Measurements from ENCODE around the gene PTPRK. TPM values are rescaled to one million over a fixed set of nuclear protein-coding genes. Genes with fewer than 3 reads are reported as not detected.
A peak's percentile ranks its signal among the peaks of the same experiment; 100 is the strongest.

The PTPRK gene
- total and polyA plus RNA-seq, 2 of the 13 experiments (the other 11 are each of a cell fraction or from before 2014, with no cell fraction given), result 43.6 to 98.3 TPM

- H3K9me3 ChIP-seq (ENCODE audit: low read length), result no peaks in the 10 kb centered on the region
- H3K79me2 ChIP-seq (ENCODE audit: insufficient read depth, low read length), result peaks cover 77% of the 10 kb centered on the region
- TF ChIP-seq THAP9 (CRISPR knock-in tag; IDR thresholded peaks at IDR 0.05; ENCODE audit: borderline replicate concordance), result no peak
- no peak for TF ChIP-seq KLF11 (CRISPR knock-in tag; IDR thresholded peaks at IDR 0.05)
- no peak for TF ChIP-seq NFIB (CRISPR knock-in tag; IDR thresholded peaks at IDR 0.05; ENCODE audit: borderline replicate concordance)
- peak; percentile 77; the same call in 1 of the 2 replicates for TF ChIP-seq ZNF12 (CRISPR knock-in tag; IDR thresholded peaks at IDR 0.05)
- TF ChIP-seq ZGPAT (CRISPR knock-in tag; IDR thresholded peaks at IDR 0.05), result no peak
- TF ChIP-seq ZNF558 (CRISPR knock-in tag; IDR thresholded peaks at IDR 0.05; ENCODE audit: borderline replicate concordance), result no peak
- no peak for TF ChIP-seq ZNF646 (CRISPR knock-in tag; IDR thresholded peaks at IDR 0.05)
- CTCF ChIA-PET (ENCODE audit: low intra/inter-chr PET ratio, low total read pairs), result no interaction called here
- DNase-seq (ENCODE audit: low spot score), result no peak
- POLR2A ChIA-PET, result no interaction called here
- H3K36me3 ChIP-seq (replicated peaks in 1 of 2; ENCODE audit: control insufficient read depth in 1 of 2, insufficient read depth in 2 of 2, low read length in 2 of 2), result no peaks in the 10 kb centered on the region; a peak in 1 of 5 replicates
- no peak overlapping the region for H3K27ac ChIP-seq (ENCODE audit: extremely low read length, insufficient read depth, low read length)
- no peak for FAIRE-seq
- no TSS peak for BruUV-seq (replicated peaks)
- no peak overlapping the region for H2AFZ ChIP-seq (ENCODE audit: low read length)
- no peak overlapping the region for H3K9ac ChIP-seq (ENCODE audit: insufficient read depth, low read depth, low read length)
- intact Hi-C loops (cut with micrococcal nuclease; ENCODE audit: unreplicated experiment) (loop anchor here (2.0 kb wide), 1 partner anchor 14 kb away; no protein-coding TSS in a partner anchor), in situ Hi-C loops (cut with HindIII; ENCODE audit: extremely low pct_ligation_motif_present, low pct_unique_long_range_greater_than_20kb) (no loop called here)
- no peak for ATAC-seq
- H3K27me3 ChIP-seq (ENCODE audit: control insufficient read depth in 1 of 2, insufficient read depth in 2 of 2, low read length in 2 of 2), result no peaks in the 10 kb centered on the region
- no peaks in the 10 kb centered on the region for H4K20me1 ChIP-seq (ENCODE audit: insufficient read depth, low read length)
- H3K4me3 ChIP-seq (replicated peaks in 1 of 3; ENCODE audit: insufficient read depth in 1 of 3, low read depth in 2 of 3, low read length in 3 of 3), result no peak overlapping the region
- H3K4me1 ChIP-seq (ENCODE audit: insufficient read depth, low read length), result peaks cover 16% of the 10 kb centered on the region
- 100% methylated on average over 1 of the region's 1 CpG for WGBS (ENCODE audit: low lambda C conversion rate)
- H3K4me2 ChIP-seq (ENCODE audit: low read depth, low read length), result no peak overlapping the region
Observed at GRCh38 chr6:128474481-128474880, 45.9 kb downstream of the PTPRK start.

All from HepG2 (cell line).